Measurements from ENCODE around the gene MRPS24. TPM values are rescaled to one million over a fixed set of nuclear protein-coding genes. Genes with fewer than 3 reads are reported as not detected.

The MRPS24 gene
- total RNA-seq, 1 donor from 2014 or later, result 93.9 TPM

GRCh38 chr7:43865277-43865676 lies 4.0 kb downstream of the MRPS24 start:
- Histone ChIP-seq H3K4me2 (ENCODE audit: low read length) (no peak overlapping the region), H3K4me1 (ENCODE audit: insufficient read depth, low read length) (peaks cover 9% of the 10 kb centered on the region), H4K20me1 (ENCODE audit: insufficient read depth, low read length) (no peaks in the 10 kb centered on the region), H3K9ac (ENCODE audit: low read length) (no peak overlapping the region), H3K27ac (ENCODE audit: low read depth, low read length) (no peak overlapping the region), H2AFZ (ENCODE audit: low read depth, low read length) (no peak overlapping the region), H3K79me2 (ENCODE audit: insufficient read depth, low read length) (peaks cover 12% of the 10 kb centered on the region), H3K27me3 (ENCODE audit: insufficient read depth, low read length) (no peaks in the 10 kb centered on the region), H3K36me3 (ENCODE audit: insufficient read depth, low read length) (peaks cover 17% of the 10 kb centered on the region), H3K9me3 (ENCODE audit: insufficient read depth, low read depth, low read length) (no peaks in the 10 kb centered on the region), H3K4me3 (ENCODE audit: insufficient read depth, low read depth, low read length) (no peak overlapping the region)
- Mint-ChIP-seq H3K4me3 (ENCODE audit: unreplicated experiment) (no peak overlapping the region), H3K27me3 (ENCODE audit: low read depth, unreplicated experiment) (no peaks in the 10 kb centered on the region), H3K4me1 (ENCODE audit: low read depth, unreplicated experiment) (peaks cover 3% of the 10 kb centered on the region), H3K27ac (ENCODE audit: unreplicated experiment) (no peak overlapping the region), H3K9me3 (ENCODE audit: unreplicated experiment) (peaks cover 5% of the 10 kb centered on the region), H3K36me3 (ENCODE audit: low read depth, unreplicated experiment) (peaks cover 14% of the 10 kb centered on the region)
- no peak for DNase-seq (ENCODE audit: low read depth)
- no peak for TF ChIP-seq CTCF (IDR thresholded peaks at IDR 0.05; ENCODE audit: insufficient read depth, low read depth, low read length)
- TF ChIP-seq EZH2 (IDR thresholded peaks at IDR 0.05; ENCODE audit: insufficient read depth, low read length), result no peak
- no peak for FAIRE-seq

GRCh38 chr7:43864126-43864525 lies 5.2 kb downstream of the MRPS24 start:
- H3K27me3 Mint-ChIP-seq (ENCODE audit: low read depth, unreplicated experiment), result no peaks in the 10 kb centered on the region
- H3K4me3 Mint-ChIP-seq (ENCODE audit: unreplicated experiment), result no peak overlapping the region
- Histone ChIP-seq H3K27me3 (ENCODE audit: insufficient read depth, low read length) (no peaks in the 10 kb centered on the region), H3K27ac (ENCODE audit: low read depth, low read length) (no peak overlapping the region), H3K79me2 (ENCODE audit: insufficient read depth, low read length) (peaks cover 12% of the 10 kb centered on the region), H3K4me2 (ENCODE audit: low read length) (no peak overlapping the region), H3K9me3 (ENCODE audit: insufficient read depth, low read depth, low read length) (no peaks in the 10 kb centered on the region), H3K9ac (ENCODE audit: low read length) (no peak overlapping the region), H3K4me3 (ENCODE audit: insufficient read depth, low read depth, low read length) (no peak overlapping the region), H4K20me1 (ENCODE audit: insufficient read depth, low read length) (no peaks in the 10 kb centered on the region), H2AFZ (ENCODE audit: low read depth, low read length) (no peak overlapping the region), H3K36me3 (ENCODE audit: insufficient read depth, low read length) (peaks cover 17% of the 10 kb centered on the region), H3K4me1 (ENCODE audit: insufficient read depth, low read length) (peaks cover 3% of the 10 kb centered on the region)
- no peak overlapping the region for H3K27ac Mint-ChIP-seq (ENCODE audit: unreplicated experiment)
- peaks cover 14% of the 10 kb centered on the region for H3K36me3 Mint-ChIP-seq (ENCODE audit: low read depth, unreplicated experiment)
- FAIRE-seq, result no peak
- DNase-seq (ENCODE audit: low read depth), result no peak
- H3K4me1 Mint-ChIP-seq (ENCODE audit: low read depth, unreplicated experiment), result no peaks in the 10 kb centered on the region
- TF ChIP-seq EZH2 (IDR thresholded peaks at IDR 0.05; ENCODE audit: insufficient read depth, low read length) (no peak), CTCF (IDR thresholded peaks at IDR 0.05; ENCODE audit: insufficient read depth, low read depth, low read length) (no peak)
- H3K9me3 Mint-ChIP-seq (ENCODE audit: unreplicated experiment), result peaks cover 9% of the 10 kb centered on the region

- Mint-ChIP-seq H3K36me3 (ENCODE audit: low read depth, unreplicated experiment) (no peaks in the 10 kb centered on the region), H3K9me3 (ENCODE audit: unreplicated experiment) (peaks cover 3% of the 10 kb centered on the region), H3K4me1 (ENCODE audit: low read depth, unreplicated experiment) (no peaks in the 10 kb centered on the region), H3K27me3 (ENCODE audit: low read depth, unreplicated experiment) (no peaks in the 10 kb centered on the region), H3K4me3 (ENCODE audit: unreplicated experiment) (no peak overlapping the region), H3K27ac (ENCODE audit: unreplicated experiment) (no peak overlapping the region)
- Histone ChIP-seq H3K4me3 (ENCODE audit: insufficient read depth, low read depth, low read length) (no peak overlapping the region), H3K27me3 (ENCODE audit: insufficient read depth, low read length) (no peaks in the 10 kb centered on the region), H2AFZ (ENCODE audit: low read depth, low read length) (no peak overlapping the region), H3K36me3 (ENCODE audit: insufficient read depth, low read length) (no peaks in the 10 kb centered on the region), H3K79me2 (ENCODE audit: insufficient read depth, low read length) (no peaks in the 10 kb centered on the region), H3K9me3 (ENCODE audit: insufficient read depth, low read depth, low read length) (no peaks in the 10 kb centered on the region), H4K20me1 (ENCODE audit: insufficient read depth, low read length) (no peaks in the 10 kb centered on the region), H3K27ac (ENCODE audit: low read depth, low read length) (no peak overlapping the region), H3K4me2 (ENCODE audit: low read length) (no peak overlapping the region), H3K4me1 (ENCODE audit: insufficient read depth, low read length) (no peaks in the 10 kb centered on the region), H3K9ac (ENCODE audit: low read length) (no peak overlapping the region)
- DNase-seq (ENCODE audit: low read depth) (no peak), FAIRE-seq (no peak)
- TF ChIP-seq CTCF (IDR thresholded peaks at IDR 0.05; ENCODE audit: insufficient read depth, low read depth, low read length), result no peak
- TF ChIP-seq EZH2 (IDR thresholded peaks at IDR 0.05; ENCODE audit: insufficient read depth, low read length), result no peak
Observed at GRCh38 chr7:43856996-43857395, 12.3 kb downstream of the MRPS24 start.
